Kidney epithelial cell (primary cell): ENCODE measurements around the gene TSFM. TPM values are rescaled to one million over a fixed set of nuclear protein-coding genes. Genes with fewer than 3 reads are reported as not detected.

Source experiments
- DNase-seq: peaks from one replicate; pipeline ENCODE4 v3.0.0-alpha.2; 2010; ENCODE audit warnings: low read depth
- H3K27me3 ChIP-seq: 2 replicates; pipeline ENCODE4 v1.6.0; 2011; ENCODE audit warnings: low read length; ENCODE audit not compliant: control insufficient read depth, insufficient read depth
- H3K36me3 ChIP-seq: 2 replicates; pipeline ENCODE4 v1.5.1; 2011; ENCODE audit warnings: low read length; ENCODE audit not compliant: control insufficient read depth, insufficient read depth
- H3K4me3 ChIP-seq: 2 replicates; pipeline ENCODE4 v1.5.1; 2011; ENCODE audit warnings: low read depth, mild to moderate bottlenecking, control low read depth, low read length
- CTCF ChIP-seq: IDR thresholded peaks from 2 replicates; pipeline ENCODE4 v1.5.1; 2011; ENCODE audit warnings: mild to moderate bottlenecking, moderate library complexity, low read length, control low read depth, inconsistent platforms; ENCODE audit not compliant: insufficient read depth, poor library complexity, severe bottlenecking
- total RNA-seq: library from RNA; depleted of rRNA; stranded (reverse); fragments of >200 nt; gene quantifications from 2 replicates; pipeline ENCODE4 v1.2.3, GENCODE V29; 2015

Gene TSFM
- total RNA-seq, 1 donor from 2014 or later: 21.5 TPM

- Histone ChIP-seq H3K4me3 (no peak overlapping the region), H3K36me3 (no peaks in the 10 kb centered on the region), H3K27me3 (no peaks in the 10 kb centered on the region)
- no peak for DNase-seq
- no peak for TF ChIP-seq CTCF
These were observed 7.5 kb upstream of the TSFM start for GRCh38 chr12:57775044-57775443.

- DNase-seq: no peak
- no peaks in the 10 kb centered on the region for H3K36me3 ChIP-seq
- TF ChIP-seq CTCF: peak; percentile 2
- no peaks in the 10 kb centered on the region for H3K27me3 ChIP-seq
- no peak overlapping the region for H3K4me3 ChIP-seq
These were observed 6.9 kb upstream of the TSFM start for GRCh38 chr12:57775563-57776246.

- Histone ChIP-seq H3K27me3 (no peaks in the 10 kb centered on the region), H3K36me3 (no peaks in the 10 kb centered on the region), H3K4me3 (no peak overlapping the region)
- TF ChIP-seq CTCF: no peak
- no peak for DNase-seq
These were observed 6.4 kb upstream of the TSFM start for GRCh38 chr12:57776247-57776587.

- no peaks in the 10 kb centered on the region for H3K27me3 ChIP-seq
- H3K4me3 ChIP-seq: no peak overlapping the region
- no peaks in the 10 kb centered on the region for H3K36me3 ChIP-seq
- DNase-seq: no peak
- TF ChIP-seq CTCF: no peak
These were observed 5.2 kb upstream of the TSFM start for GRCh38 chr12:57777367-57777766.

- Histone ChIP-seq H3K36me3 (no peaks in the 10 kb centered on the region), H3K27me3 (no peaks in the 10 kb centered on the region), H3K4me3 (no peak overlapping the region)
- TF ChIP-seq CTCF: no peak
- no peak for DNase-seq
These were observed 4.7 kb upstream of the TSFM start for GRCh38 chr12:57777911-57778310.

- no peak for DNase-seq
- Histone ChIP-seq H3K4me3 (no peak overlapping the region), H3K36me3 (no peaks in the 10 kb centered on the region), H3K27me3 (no peaks in the 10 kb centered on the region)
- no peak for TF ChIP-seq CTCF
These were observed 2.9 kb upstream of the TSFM start for GRCh38 chr12:57779736-57780135.
